ENCODE data around the gene BTBD17.
"Not testable (repeated sequence)": the region's sequence is repeated elsewhere in the genome, so short reads cannot be mapped to it uniquely, and the experiment has no call there.

The BTBD17 gene

GRCh38 chr17:74361230-74362068 is at the start of gene BTBD17:
Gene BTBD17 (minus strand): TSS chr17:74361868. CDS start chr17:74361819, 49 bp downstream.
- peak; percentile 90 for DNase-seq

- no peak for DNase-seq
Observed at GRCh38 chr17:74410001-74410443, 48.4 kb upstream of the BTBD17 start.

GRCh38 chr17:74408815-74409214 is 47.1 kb upstream of the BTBD17 start:
- DNase-seq, result no peak

- DNase-seq, result no peak
Observed at GRCh38 chr17:74408262-74408661, 46.6 kb upstream of the BTBD17 start.

- DNase-seq, result no peak
Observed at GRCh38 chr17:74407384-74407783, 45.7 kb upstream of the BTBD17 start.

- not testable (repeated sequence) for DNase-seq
Observed at GRCh38 chr17:74405311-74405710, 43.6 kb upstream of the BTBD17 start.

GRCh38 chr17:74404789-74405188 is 43.1 kb upstream of the BTBD17 start:
- DNase-seq, result peak; percentile 17

- no peak for DNase-seq
Observed at GRCh38 chr17:74404218-74404617, 42.5 kb upstream of the BTBD17 start.

GRCh38 chr17:74403512-74404137 is 42.0 kb upstream of the BTBD17 start:
- DNase-seq, result no peak

- DNase-seq, result no peak
Observed at GRCh38 chr17:74402048-74402447, 40.4 kb upstream of the BTBD17 start.

GRCh38 chr17:74396567-74396966 is 34.9 kb upstream of the BTBD17 start:
- no peak for DNase-seq

- DNase-seq, result no peak
Observed at GRCh38 chr17:74394977-74395376, 33.3 kb upstream of the BTBD17 start.

GRCh38 chr17:74394275-74394950 is 32.7 kb upstream of the BTBD17 start:
- DNase-seq, result no peak

GRCh38 chr17:74393346-74393942 is 31.8 kb upstream of the BTBD17 start:
- DNase-seq, result no peak

GRCh38 chr17:74392848-74393247 is 31.2 kb upstream of the BTBD17 start:
- no peak for DNase-seq

GRCh38 chr17:74391771-74392170 is 30.1 kb upstream of the BTBD17 start:
- no peak for DNase-seq

- DNase-seq, result no peak
Observed at GRCh38 chr17:74390680-74391653, 29.3 kb upstream of the BTBD17 start.

GRCh38 chr17:74389937-74390679 is 28.4 kb upstream of the BTBD17 start:
- DNase-seq, result no peak

- DNase-seq, result no peak
Observed at GRCh38 chr17:74389084-74389753, 27.6 kb upstream of the BTBD17 start.

- DNase-seq, result no peak
Observed at GRCh38 chr17:74387365-74388218, 25.9 kb upstream of the BTBD17 start.

Data from DMS 273 treated with DMSO at 0.1 percent for 48 hours (cell line).